ENCODE measurements around the gene POLH.
"Not testable (repeated sequence)": the region's sequence is repeated elsewhere in the genome, so short reads cannot be mapped to it uniquely, and the experiment has no call there.

Gene POLH

GRCh38 chr6:43639984-43640800 is 64.2 kb downstream of the POLH start:
- TF ChIP-seq CTCF (IDR thresholded peaks at IDR 0.05; ENCODE audit: extremely low read depth, insufficient read depth, missing control alignments), result no peak
- no peak for DNase-seq (ENCODE audit: low spot score)
- in situ Hi-C loops (cut with MboI; ENCODE audit: low pct_unique_long_range_greater_than_20kb, low sequenced_read_pairs, unreplicated experiment), result no loop called here

GRCh38 chr6:43644940-43645612 is 69.1 kb downstream of the POLH start, which contains the start of gene RSPH9:
RSPH9 (plus strand) TSS chr6:43645036; CDS start chr6:43645099, 63 bp downstream.
- in situ Hi-C loops (cut with MboI; ENCODE audit: low pct_unique_long_range_greater_than_20kb, low sequenced_read_pairs, unreplicated experiment), result no loop called here
- no peak for TF ChIP-seq CTCF (IDR thresholded peaks at IDR 0.05; ENCODE audit: extremely low read depth, insufficient read depth, missing control alignments)
- peak; percentile 72 for DNase-seq (ENCODE audit: low spot score)

- no peak for TF ChIP-seq CTCF (IDR thresholded peaks at IDR 0.05; ENCODE audit: extremely low read depth, insufficient read depth, missing control alignments)
- in situ Hi-C loops (cut with MboI; ENCODE audit: low pct_unique_long_range_greater_than_20kb, low sequenced_read_pairs, unreplicated experiment), result no loop called here
- DNase-seq (ENCODE audit: low spot score), result no peak
These were observed 69.6 kb downstream of the POLH start for GRCh38 chr6:43645613-43645964.

GRCh38 chr6:43647613-43648012 is 71.6 kb downstream of the POLH start:
- in situ Hi-C loops (cut with MboI; ENCODE audit: low pct_unique_long_range_greater_than_20kb, low sequenced_read_pairs, unreplicated experiment), result no loop called here
- no peak for DNase-seq (ENCODE audit: low spot score)
- TF ChIP-seq CTCF (IDR thresholded peaks at IDR 0.05; ENCODE audit: extremely low read depth, insufficient read depth, missing control alignments), result no peak

GRCh38 chr6:43648248-43648647 is 72.3 kb downstream of the POLH start:
- in situ Hi-C loops (cut with MboI; ENCODE audit: low pct_unique_long_range_greater_than_20kb, low sequenced_read_pairs, unreplicated experiment), result no loop called here
- no peak for DNase-seq (ENCODE audit: low spot score)
- no peak for TF ChIP-seq CTCF (IDR thresholded peaks at IDR 0.05; ENCODE audit: extremely low read depth, insufficient read depth, missing control alignments)

GRCh38 chr6:43652822-43653221 is 76.8 kb downstream of the POLH start:
- DNase-seq (ENCODE audit: low spot score); in situ Hi-C loops (cut with MboI; ENCODE audit: low pct_unique_long_range_greater_than_20kb, low sequenced_read_pairs, unreplicated experiment): not testable (repeated sequence)

- in situ Hi-C loops (cut with MboI; ENCODE audit: low pct_unique_long_range_greater_than_20kb, low sequenced_read_pairs, unreplicated experiment), result no loop called here
- no peak for DNase-seq (ENCODE audit: low spot score)
- TF ChIP-seq CTCF (IDR thresholded peaks at IDR 0.05; ENCODE audit: extremely low read depth, insufficient read depth, missing control alignments), result no peak
These were observed 81.3 kb downstream of the POLH start for GRCh38 chr6:43657221-43657802.

Measured in GM13977 (cell line).